GM23248 (cell line): ENCODE results near the gene PARD3B.

Experiments
- EZH2 ChIP-seq: fragments of 200-600 bp; sonication (generic); IDR thresholded peaks from 2 replicates; pipeline ENCODE4 v1.6.1; 2018; ENCODE audit warnings: antibody characterized with exemption, mild to moderate bottlenecking; ENCODE audit not compliant: insufficient read depth, poor library complexity, severe bottlenecking
- EZH2phosphoT487 ChIP-seq: fragments of 200-600 bp; sonication (generic); IDR thresholded peaks from 2 replicates; pipeline ENCODE4 v1.6.1; 2018; ENCODE audit warnings: antibody characterized with exemption, moderate library complexity, mild to moderate bottlenecking, low read depth; ENCODE audit not compliant: insufficient read depth

- TF ChIP-seq EZH2phosphoT487 (no peak), EZH2 (no peak)
These were observed 1011.1 kb downstream of the PARD3B start for GRCh38 chr2:205556357-205556756.
